CD14-positive monocyte (primary cell): Measurements from ENCODE around the gene GPR156. TPM values are rescaled to one million over a fixed set of nuclear protein-coding genes. Genes with fewer than 3 reads are reported as not detected.
A peak's percentile ranks its signal among the peaks of the same experiment; 100 is the strongest.

Source experiments
- DNase-seq, 3 donors: peaks; one replicate each; pipeline ENCODE4 v3.0.0-alpha.2; 2011 to 2022
- H2AFZ ChIP-seq: 2 replicates; pipeline ENCODE4 v1.6.0; 2012; ENCODE audit warnings: mild to moderate bottlenecking, low read depth, low read length, inconsistent platforms; ENCODE audit not compliant: insufficient read depth, poor library complexity, severe bottlenecking
- H3K27ac ChIP-seq, 2 donors: 1 replicate in 1 of 2; 2 replicates in 1 of 2; pipeline ENCODE4 v1.5.1; 2012 to 2013; ENCODE audit warnings: low read length in 2 of 2, control low read depth in 1 of 2, inconsistent platforms in 1 of 2, low read depth in 1 of 2, mild to moderate bottlenecking in 1 of 2
- H3K27me3 ChIP-seq, 2 donors: one replicate each; pipeline versions ENCODE4 v1.6.0 to v1.6.1; 2011 to 2013; ENCODE audit warnings: low read length in 2 of 2; ENCODE audit not compliant: control insufficient read depth in 2 of 2, insufficient read depth in 2 of 2
- H3K36me3 ChIP-seq, 2 donors: replicated peaks in 1 of 2; 1 replicate in 1 of 2; 2 replicates in 1 of 2; pipeline versions ENCODE4 v1.5.1 to v1.6.1; 2012 to 2013; ENCODE audit warnings: low read length in 2 of 2, control low read depth in 1 of 2, inconsistent platforms in 1 of 2, mild to moderate bottlenecking in 1 of 2; ENCODE audit not compliant: insufficient read depth in 2 of 2, control insufficient read depth in 1 of 2
- H3K4me1 ChIP-seq, 2 donors: 1 replicate in 1 of 2; 2 replicates in 1 of 2; pipeline versions ENCODE4 v1.5.1 to v1.6.1; 2012 to 2013; ENCODE audit warnings: low read length in 2 of 2, control low read depth in 1 of 2, inconsistent platforms in 1 of 2, mild to moderate bottlenecking in 1 of 2, moderate library complexity in 1 of 2; ENCODE audit not compliant: insufficient read depth in 2 of 2, control insufficient read depth in 1 of 2
- H3K4me2 ChIP-seq: replicated peaks from 2 replicates; pipeline ENCODE3; 2012; ENCODE audit warnings: low read length, moderate library complexity, mild to moderate bottlenecking; ENCODE audit not compliant: poor library complexity, severe bottlenecking; ENCODE audit errors: extremely low read depth
- H3K4me3 ChIP-seq, 3 experiments: fragments of 200-600 bp in 1 of 3; sonication (generic) in 1 of 3; replicated peaks in 1 of 3; 1 replicate in 2 of 3; 2 replicates in 1 of 3; pipeline ENCODE4 v1.5.1; 2011 to 2013; ENCODE audit warnings: low read length in 3 of 3, mild to moderate bottlenecking in 3 of 3, control low read depth in 2 of 3, low read depth in 2 of 3, inconsistent platforms in 1 of 3, moderate library complexity in 1 of 3
- H3K79me2 ChIP-seq: 2 replicates; pipeline ENCODE4 v1.6.0; 2012; ENCODE audit warnings: mild to moderate bottlenecking, control low read depth, inconsistent platforms, low read length, moderate library complexity; ENCODE audit not compliant: insufficient read depth
- H3K9ac ChIP-seq: 2 replicates; pipeline ENCODE4 v1.6.0; 2017; ENCODE audit warnings: low read length, mild to moderate bottlenecking; ENCODE audit not compliant: insufficient read depth, poor library complexity, severe bottlenecking
- H3K9me3 ChIP-seq, 2 donors: replicated peaks in 1 of 2; 1 replicate in 1 of 2; 2 replicates in 1 of 2; pipeline versions ENCODE4 v1.5.1 to v1.6.1; 2012 to 2013; ENCODE audit warnings: low read length in 2 of 2, control low read depth in 1 of 2; ENCODE audit not compliant: control insufficient read depth in 1 of 2, insufficient read depth in 1 of 2
- H4K20me1 ChIP-seq: 2 replicates; pipeline ENCODE4 v1.6.0; 2012; ENCODE audit warnings: mild to moderate bottlenecking, low read length, control low read depth, moderate library complexity; ENCODE audit not compliant: insufficient read depth
- H3K27ac Mint-ChIP-seq, 7 donors: one replicate each; pipeline ENCODE4 v1.8.0; 2020; ENCODE audit warnings: mild to moderate bottlenecking in 7 of 7, mixed read lengths in 7 of 7, moderate library complexity in 6 of 7, inconsistent platforms in 2 of 7
- H3K27me3 Mint-ChIP-seq, 3 donors: one replicate each; pipeline ENCODE4 v1.8.0; 2021 to 2022; ENCODE audit warnings: low read depth in 3 of 3, mild to moderate bottlenecking in 3 of 3, mixed read lengths in 3 of 3, moderate library complexity in 3 of 3, inconsistent platforms in 1 of 3
- H3K36me3 Mint-ChIP-seq, 2 donors: one replicate each; pipeline ENCODE4 v1.8.0; 2020; ENCODE audit warnings: mixed read lengths in 2 of 2, inconsistent platforms in 1 of 2, mild to moderate bottlenecking in 1 of 2
- H3K4me1 Mint-ChIP-seq: one replicate; pipeline ENCODE4 v1.8.0; 2020; ENCODE audit warnings: mild to moderate bottlenecking, mixed read lengths
- H3K4me3 Mint-ChIP-seq, 2 donors: one replicate each; pipeline ENCODE4 v1.8.0; 2020; ENCODE audit warnings: mild to moderate bottlenecking in 2 of 2, mixed read lengths in 2 of 2, moderate library complexity in 1 of 2
- H3K9me3 Mint-ChIP-seq, 7 donors: one replicate each; pipeline ENCODE4 v1.8.0; 2020 to 2022; ENCODE audit warnings: mixed read lengths in 7 of 7, mild to moderate bottlenecking in 6 of 7, moderate library complexity in 6 of 7, inconsistent platforms in 2 of 7
- WGBS: methylation state at CpG from one replicate; pipeline ENCODE4 v1.1.5; 2013; ENCODE audit warnings: missing lambda C conversion rate; ENCODE audit not compliant: insufficient coverage; 5-methylcytosine and 5-hydroxymethylcytosine counted together
- intact Hi-C, 2 donors: fragments of 100-400 bp; cut with micrococcal nuclease; formaldehyde crosslinking; loops; one replicate each; pipeline versions ENCODE4 v1.15.0 to v1.15.1; 2023
- polyA plus RNA-seq, 3 donors: library from polyadenylated mRNA; depleted of rRNA in 1 of 3; unstranded in 2 of 3; stranded (reverse) in 1 of 3; fragments of 300-500 nt in 2 of 3; fragments of >200 nt in 1 of 3; fragmentation: Illumina TruSeq in 2 of 3; gene quantifications; 1 replicate in 2 of 3; 2 replicates in 1 of 3; pipeline ENCODE4 v1.2.3, GENCODE V29; 2012 to 2021
- TF ChIP-seq, protein P1 (sequence below): fragments of 200-600 bp; IDR thresholded peaks from one replicate; pipeline ENCODE4 v1.8.0; 2022; ENCODE audit warnings: antibody characterized with exemption, mild to moderate bottlenecking

The GPR156 gene
- polyA plus RNA-seq, 3 donors = not detected

GRCh38 chr3:120162400-120162799 lies 122.6 kb downstream of the GPR156 start:
- H4K20me1 ChIP-seq = no peaks in the 10 kb centered on the region
- Mint-ChIP-seq H3K36me3 (no peaks in the 10 kb centered on the region), H3K4me1 (peaks cover 64% of the 10 kb centered on the region), H3K27ac (peak overlapping the region; percentile 62 to 90 (median 79)), H3K4me3 (no peak overlapping the region), H3K9me3 (peaks cover 5 to 9% (median 7%) of the 10 kb centered on the region in 7 donors), H3K27me3 (peaks cover 0 to 3% (median 2%) of the 10 kb centered on the region in 3 donors)
- H2AFZ ChIP-seq = no peak overlapping the region
- no peaks in the 10 kb centered on the region for H3K27me3 ChIP-seq
- no peaks in the 10 kb centered on the region for H3K79me2 ChIP-seq
- intact Hi-C loops = no loop called here
- DNase-seq = no peak
- H3K4me1 ChIP-seq = peaks cover 24 to 43% of the 10 kb centered on the region in 2 donors
- no peaks in the 10 kb centered on the region for H3K36me3 ChIP-seq
- H3K9ac ChIP-seq = no peak overlapping the region
- H3K4me2 ChIP-seq = no peak overlapping the region
- H3K4me3 ChIP-seq = no peak overlapping the region
- TF ChIP-seq, protein P1, sequence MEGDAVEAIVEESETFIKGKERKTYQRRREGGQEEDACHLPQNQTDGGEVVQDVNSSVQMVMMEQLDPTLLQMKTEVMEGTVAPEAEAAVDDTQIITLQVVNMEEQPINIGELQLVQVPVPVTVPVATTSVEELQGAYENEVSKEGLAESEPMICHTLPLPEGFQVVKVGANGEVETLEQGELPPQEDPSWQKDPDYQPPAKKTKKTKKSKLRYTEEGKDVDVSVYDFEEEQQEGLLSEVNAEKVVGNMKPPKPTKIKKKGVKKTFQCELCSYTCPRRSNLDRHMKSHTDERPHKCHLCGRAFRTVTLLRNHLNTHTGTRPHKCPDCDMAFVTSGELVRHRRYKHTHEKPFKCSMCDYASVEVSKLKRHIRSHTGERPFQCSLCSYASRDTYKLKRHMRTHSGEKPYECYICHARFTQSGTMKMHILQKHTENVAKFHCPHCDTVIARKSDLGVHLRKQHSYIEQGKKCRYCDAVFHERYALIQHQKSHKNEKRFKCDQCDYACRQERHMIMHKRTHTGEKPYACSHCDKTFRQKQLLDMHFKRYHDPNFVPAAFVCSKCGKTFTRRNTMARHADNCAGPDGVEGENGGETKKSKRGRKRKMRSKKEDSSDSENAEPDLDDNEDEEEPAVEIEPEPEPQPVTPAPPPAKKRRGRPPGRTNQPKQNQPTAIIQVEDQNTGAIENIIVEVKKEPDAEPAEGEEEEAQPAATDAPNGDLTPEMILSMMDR = no peak
- H3K9me3 ChIP-seq = peaks cover 0 to 5% of the 10 kb centered on the region in 2 donors
- H3K27ac ChIP-seq = peak overlapping the region; percentile 31 to 78

DNA sequence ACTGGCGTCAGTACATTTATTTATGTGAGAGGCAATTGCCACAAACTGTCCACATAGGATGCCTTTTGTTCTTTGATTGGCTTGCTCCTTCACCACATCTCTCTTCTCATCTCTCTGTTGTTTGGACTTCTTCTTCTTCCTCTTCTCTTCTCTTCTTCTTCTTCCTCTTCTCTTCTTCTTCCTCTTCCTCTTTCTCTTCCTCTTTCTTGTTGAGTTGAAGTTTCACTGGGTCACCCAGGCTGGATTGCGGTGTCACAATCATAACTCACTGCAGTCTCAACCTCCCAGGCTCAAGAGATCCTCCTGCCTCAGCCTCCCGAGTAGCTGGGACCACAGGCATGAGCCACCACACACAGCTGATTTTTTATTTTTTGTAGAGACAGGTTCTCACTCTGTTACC lies 123.1 kb downstream of the GPR156 start:
- DNase-seq = peak; percentile 50 to 61 (median 57)
- TF ChIP-seq, protein P1 = no peak
- Histone ChIP-seq H3K4me2 (no peak overlapping the region), H2AFZ (no peak overlapping the region), H3K36me3 (no peaks in the 10 kb centered on the region), H4K20me1 (no peaks in the 10 kb centered on the region), H3K27ac (peak overlapping the region; percentile 31 to 78), H3K9ac (no peak overlapping the region), H3K4me3 (no peak overlapping the region), H3K79me2 (no peaks in the 10 kb centered on the region), H3K9me3 (peaks cover 0 to 5% of the 10 kb centered on the region in 2 donors), H3K4me1 (peaks cover 24 to 43% of the 10 kb centered on the region in 2 donors), H3K27me3 (no peaks in the 10 kb centered on the region)
- 50% methylated on average over 1 of the region's 3 CpGs for WGBS
- Mint-ChIP-seq H3K9me3 (peaks cover 5 to 9% (median 7%) of the 10 kb centered on the region in 7 donors), H3K4me3 (no peak overlapping the region), H3K27ac (peak overlapping the region; percentile 62 to 90 (median 79)), H3K27me3 (peaks cover 0 to 3% (median 2%) of the 10 kb centered on the region in 3 donors), H3K36me3 (no peaks in the 10 kb centered on the region), H3K4me1 (peaks cover 64% of the 10 kb centered on the region)
- intact Hi-C loops = no loop called here
